Right lobe of liver (tissue), 4 donors: Measurements from ENCODE around the gene BBX.

Source experiments
- CTCF ChIP-seq, 4 donors: fragments of 200-600 bp in 3 of 4; fragments of 450-650 bp in 1 of 4; IDR thresholded peaks; one replicate each; pipeline versions ENCODE4 v1.5.1 to v1.8.0; 2016 to 2022; ENCODE audit warnings: antibody characterized with exemption in 4 of 4, mild to moderate bottlenecking in 2 of 4
- POLR2A ChIP-seq: fragments of 450-650 bp; IDR thresholded peaks from one replicate; pipeline ENCODE4 v1.6.1; 2017; ENCODE audit warnings: antibody characterized with exemption, mild to moderate bottlenecking
- donor health status: DM: no; HTN: no; CAD: no.
- donor health status: DM: no; HTN: no; CAD: no.
- donor health status: DM: no; HTN: yes; CAD: no.

GRCh38 chr3:107791027-107791426, 268.3 kb downstream of the BBX start:
- TF ChIP-seq CTCF (IDR thresholded peaks at IDR 0.05): no peak
- TF ChIP-seq POLR2A: no peak
